Panc1 (cell line): Measurements from ENCODE around the gene IL1RAP. TPM values are rescaled to one million over a fixed set of nuclear protein-coding genes. Genes with fewer than 3 reads are reported as not detected.

Experiments used
- ATAC-seq: fragments of 200-7000 bp; cut with Tn5 transposase; 2 replicates; pipeline ENCODE4 v1.9.1; 2020; ENCODE audit warnings: mild to moderate bottlenecking, moderate library complexity
- BruUV-seq: library from RNA; stranded (reverse); fragments of 400-500 nt; replicated peaks from 2 replicates; lab custom pipeline; 2021; lab: Mats Ljungman, UMichigan
- CTCF ChIA-PET: fragments of 300-600 bp; sonication (Branson Sonifier 250); formaldehyde crosslinking; loops from one replicate; lab custom pipeline; 2022; ENCODE audit warnings: antibody characterized with exemption; lab: Charles Lee
- POLR2A ChIA-PET: fragments of 300-600 bp; sonication (Branson Sonifier 250); formaldehyde crosslinking; loops from one replicate; lab custom pipeline; 2022; ENCODE audit warnings: antibody characterized with exemption; lab: Charles Lee
- DNase-seq: peaks from one replicate; pipeline ENCODE4 v3.0.0-alpha.2; 2010; ENCODE audit warnings: low read depth, low spot score
- H3K27ac ChIP-seq: 2 replicates; pipeline ENCODE4 v1.5.1; 2011; ENCODE audit warnings: mild to moderate bottlenecking, low read length, inconsistent platforms
- H3K27me3 ChIP-seq: fragments of 200-500 bp; sonication (Bioruptor generic); 2 replicates; pipeline ENCODE4 v1.6.0; 2014; ENCODE audit warnings: low read length, inconsistent platforms; ENCODE audit not compliant: control insufficient read depth, insufficient read depth
- H3K36me3 ChIP-seq: fragments of 200-500 bp; sonication (Bioruptor generic); 2 replicates; pipeline ENCODE4 v1.5.1; 2014; ENCODE audit warnings: inconsistent platforms, mild to moderate bottlenecking, low read length, moderate library complexity; ENCODE audit not compliant: control insufficient read depth, insufficient read depth
- H3K4me1 ChIP-seq: 2 replicates; pipeline ENCODE4 v1.5.1; 2011; ENCODE audit warnings: inconsistent platforms, mild to moderate bottlenecking, low read length, moderate library complexity; ENCODE audit not compliant: control insufficient read depth, insufficient read depth
- H3K4me3 ChIP-seq, 2 experiments: 2 replicates each; pipeline ENCODE4 v1.5.1; 2011 to 2012; ENCODE audit warnings: low read depth in 2 of 2, low read length in 2 of 2, mild to moderate bottlenecking in 2 of 2, inconsistent platforms in 1 of 2, moderate library complexity in 1 of 2
- H3K9me3 ChIP-seq: fragments of 200-500 bp; sonication (Bioruptor generic); 2 replicates; pipeline ENCODE4 v1.5.1; 2014; ENCODE audit warnings: low read depth, mild to moderate bottlenecking, inconsistent platforms, low read length, moderate library complexity; ENCODE audit not compliant: control insufficient read depth, insufficient read depth
- CTCF ChIP-seq: fragments of 450-650 bp; IDR thresholded peaks from 2 replicates; pipeline ENCODE4 v1.5.1; 2017; ENCODE audit warnings: mild to moderate bottlenecking
- POLR2AphosphoS5 ChIP-seq: IDR thresholded peaks from 2 replicates; pipeline ENCODE4 v1.6.1; 2012; ENCODE audit warnings: mild to moderate bottlenecking, low read depth, low read length, moderate library complexity
- REST ChIP-seq, 2 experiments: IDR thresholded peaks; 2 replicates each; pipeline ENCODE4 v1.6.1; 2011 to 2012; ENCODE audit warnings: low read depth in 2 of 2, control low read depth in 1 of 2, low read length in 1 of 2, mild to moderate bottlenecking in 1 of 2, moderate library complexity in 1 of 2; ENCODE audit not compliant: insufficient read depth in 1 of 2
- SIN3A ChIP-seq: IDR thresholded peaks from 2 replicates; pipeline ENCODE4 v1.6.1; 2012; ENCODE audit warnings: low read depth, mild to moderate bottlenecking, low read length, moderate library complexity, borderline replicate concordance; ENCODE audit not compliant: insufficient read depth
- TCF7L2 ChIP-seq: IDR thresholded peaks from 2 replicates; pipeline ENCODE4 v1.6.1; 2011; ENCODE audit warnings: mild to moderate bottlenecking, low read depth, low read length, inconsistent platforms
- in situ Hi-C: cut with HindIII; loops from 2 replicates; pipeline ENCODE4 v1.10.0; 2016; ENCODE audit warnings: low sequenced_read_pairs, low pct_unique_long_range_greater_than_20kb
- intact Hi-C: fragments of 100-400 bp; cut with micrococcal nuclease; formaldehyde crosslinking; loops from one replicate; pipeline ENCODE4 v1.10.0; 2022; ENCODE audit not compliant: unreplicated experiment
- total RNA-seq: library from RNA; stranded (reverse); gene quantifications from one replicate; pipeline ENCODE4 v1.2.1, GENCODE V29; 2021; ENCODE audit not compliant: unreplicated experiment

The IL1RAP gene
- total RNA-seq, 1 experiment from 2014 or later: 5.2 TPM

- H3K4me3 ChIP-seq: no peak overlapping the region
- BruUV-seq: no TSS peak
- ChIA-PET CTCF (no interaction called here), POLR2A (no interaction called here)
- no peaks in the 10 kb centered on the region for H3K27me3 ChIP-seq
- DNase-seq (no peak), ATAC-seq (no peak)
- TF ChIP-seq TCF7L2: no peak
- no peak for TF ChIP-seq CTCF
- no peak for TF ChIP-seq SIN3A
- intact Hi-C loops (no loop called here), in situ Hi-C loops (no loop called here)
- 0 out of 2 replicates have a peak, but pooled peaks cover 7% of the 10 kb centered on the region for H3K4me1 ChIP-seq
- H3K9me3 ChIP-seq: no peaks in the 10 kb centered on the region
- H3K27ac ChIP-seq: no peak overlapping the region
- H3K36me3 ChIP-seq: no peaks in the 10 kb centered on the region
Measured at GRCh38 chr3:190582667-190583066, 68.8 kb downstream of the IL1RAP start.

GRCh38 chr3:190585805-190586630 lies 72.1 kb downstream of the IL1RAP start:
- ChIA-PET POLR2A (no interaction called here), CTCF (no interaction called here)
- BruUV-seq: no TSS peak
- ATAC-seq (peak; percentile 90), DNase-seq (peak; percentile 85)
- Histone ChIP-seq H3K27me3 (no peaks in the 10 kb centered on the region), H3K36me3 (no peaks in the 10 kb centered on the region), H3K9me3 (no peaks in the 10 kb centered on the region), H3K27ac (no peak overlapping the region), H3K4me3 (no peak overlapping the region), H3K4me1 (0 out of 2 replicates have a peak, but pooled peaks cover 7% of the 10 kb centered on the region)
- in situ Hi-C loops: no loop called here
- TF ChIP-seq TCF7L2 (no peak), POLR2AphosphoS5 (no peak), REST (IDR thresholded peaks at IDR 0.05; ENCODE audit: insufficient read depth in 1 of 2, low read depth in 2 of 2, low read length in 1 of 2) (no peak), CTCF (no peak), SIN3A (no peak)
- intact Hi-C loops: no loop called here
